Endothelial cell of umbilical vein (primary cell): ENCODE results near the gene BCAS3. TPM values are rescaled to one million over a fixed set of nuclear protein-coding genes. Genes with fewer than 3 reads are reported as not detected.

Source experiments
- BruUV-seq: library from RNA; stranded (reverse); fragments of 400-500 nt; replicated peaks from 2 replicates; lab custom pipeline; 2021; lab: Mats Ljungman, UMichigan
- CTCF ChIA-PET: fragments of 300-600, 350-600 bp; sonication (Branson Sonifier 250); formaldehyde crosslinking; loops from one replicate; lab custom pipeline; 2021; ENCODE audit warnings: antibody characterized with exemption, inconsistent platforms; lab: Charles Lee
- POLR2A ChIA-PET: fragments of 300-600, 350-600 bp; sonication (Branson Sonifier 250); formaldehyde crosslinking; loops from one replicate; lab custom pipeline; 2021; ENCODE audit warnings: antibody characterized with exemption, inconsistent platforms; lab: Charles Lee
- DNase-seq: peaks from one replicate; pipeline ENCODE4 v3.0.0-alpha.2; 2011; ENCODE audit warnings: low read depth, low spot score
- FAIRE-seq: peaks from 2 replicates; lab custom pipeline; 2011; peaks lifted over from hg19 to GRCh38; lab: Jason Lieb, UNC
- H2AFZ ChIP-seq: 2 replicates; pipeline ENCODE4 v1.6.0; 2012; ENCODE audit warnings: low read depth, low read length, control low read depth, inconsistent platforms
- H3K27ac ChIP-seq: 2 replicates; pipeline ENCODE4 v1.5.1; 2011; ENCODE audit warnings: low read depth, mild to moderate bottlenecking, control low read depth, low read length, moderate library complexity; ENCODE audit not compliant: insufficient read depth
- H3K27me3 ChIP-seq, 2 experiments: 2 replicates each; pipeline versions ENCODE4 v1.6.0 to v1.6.1; 2011; ENCODE audit warnings: low read length in 2 of 2, mixed read lengths in 1 of 2; ENCODE audit not compliant: control insufficient read depth in 2 of 2, insufficient read depth in 2 of 2
- H3K36me3 ChIP-seq, 2 experiments: 2 replicates in 1 of 2; 3 replicates in 1 of 2; pipeline ENCODE4 v1.5.1; 2011; ENCODE audit warnings: low read length in 2 of 2, mild to moderate bottlenecking in 1 of 2, moderate library complexity in 1 of 2; ENCODE audit not compliant: control insufficient read depth in 2 of 2, insufficient read depth in 2 of 2; ENCODE audit errors: extremely low read depth in 1 of 2
- H3K4me1 ChIP-seq: 3 replicates; pipeline ENCODE4 v1.5.1; 2011; ENCODE audit warnings: mild to moderate bottlenecking, low read length; ENCODE audit not compliant: control insufficient read depth, insufficient read depth; ENCODE audit errors: extremely low read depth
- H3K4me2 ChIP-seq: 2 replicates; pipeline ENCODE4 v1.6.1; 2011; ENCODE audit warnings: low read length, control low read depth, mixed read lengths; ENCODE audit not compliant: insufficient read depth
- H3K4me3 ChIP-seq, 3 experiments: fragments of 200-600 bp in 1 of 3; sonication (generic), shearing (Covaris generic) in 1 of 3; replicated peaks in 1 of 3; 2 replicates each; pipeline ENCODE4 v1.5.1; 2011 to 2016; ENCODE audit warnings: control low read depth in 3 of 3, low read length in 3 of 3, mild to moderate bottlenecking in 2 of 3, inconsistent platforms in 1 of 3, low read depth in 1 of 3, moderate library complexity in 1 of 3; ENCODE audit not compliant: insufficient read depth in 1 of 3
- H3K79me2 ChIP-seq: 2 replicates; pipeline ENCODE4 v1.6.0; 2012; ENCODE audit warnings: low read length, inconsistent platforms; ENCODE audit not compliant: control insufficient read depth, insufficient read depth
- H3K9ac ChIP-seq: replicated peaks from 2 replicates; pipeline ENCODE3; 2011; ENCODE audit warnings: low read length, control low read depth; ENCODE audit not compliant: insufficient read depth; ENCODE audit errors: extremely low read depth
- H3K9me1 ChIP-seq: replicated peaks from 3 replicates; pipeline ENCODE4 v1.6.0; 2011; ENCODE audit warnings: mild to moderate bottlenecking, low read length; ENCODE audit not compliant: control insufficient read depth, insufficient read depth; ENCODE audit errors: extremely low read depth
- H3K9me3 ChIP-seq: replicated peaks from 2 replicates; pipeline ENCODE4 v1.5.1; 2012; ENCODE audit warnings: low read length, inconsistent platforms; ENCODE audit not compliant: control insufficient read depth, insufficient read depth
- H4K20me1 ChIP-seq: replicated peaks from 2 replicates; pipeline ENCODE3; 2011; ENCODE audit warnings: mild to moderate bottlenecking, low read length; ENCODE audit not compliant: control insufficient read depth, insufficient read depth; ENCODE audit errors: extremely low read depth
- CTCF ChIP-seq, 2 donors: IDR thresholded peaks; 1 replicate in 1 of 2; 2 replicates in 1 of 2; pipeline ENCODE4 v1.5.1; 2011; ENCODE audit warnings: low read length in 2 of 2, mild to moderate bottlenecking in 2 of 2, moderate library complexity in 2 of 2, control low read depth in 1 of 2, inconsistent platforms in 1 of 2, low read depth in 1 of 2; ENCODE audit not compliant: insufficient read depth in 1 of 2; ENCODE audit errors: extremely low read depth in 1 of 2
- EZH2 ChIP-seq: IDR thresholded peaks from 2 replicates; pipeline ENCODE4 v1.6.1; 2012; ENCODE audit warnings: borderline replicate concordance, low read depth, mild to moderate bottlenecking, moderate library complexity, low read length, inconsistent platforms; ENCODE audit not compliant: severe bottlenecking
- FOS ChIP-seq: IDR thresholded peaks from 2 replicates; pipeline ENCODE4 v1.6.1; 2011; ENCODE audit warnings: mild to moderate bottlenecking, low read length, moderate library complexity, borderline replicate concordance; ENCODE audit not compliant: insufficient read depth
- GATA2 ChIP-seq: IDR thresholded peaks from 2 replicates; pipeline ENCODE4 v1.7.0; 2011; ENCODE audit warnings: low read depth, mild to moderate bottlenecking, moderate library complexity, mixed read lengths, low read length; ENCODE audit not compliant: insufficient read length, insufficient read depth
- JUN ChIP-seq: IDR thresholded peaks from 2 replicates; pipeline ENCODE4 v1.6.1; 2011; ENCODE audit warnings: borderline replicate concordance, low read depth; ENCODE audit not compliant: insufficient read length, insufficient read depth
- MAX ChIP-seq: IDR thresholded peaks from 2 replicates; pipeline ENCODE4 v1.6.1; 2011; ENCODE audit not compliant: insufficient read depth, insufficient read length
- MYC ChIP-seq: IDR thresholded peaks from one replicate; pipeline ENCODE4 v1.6.1; 2011; ENCODE audit warnings: mild to moderate bottlenecking, low read depth, low read length
- POLR2A ChIP-seq: IDR thresholded peaks from 2 replicates; pipeline ENCODE4 v1.6.1; 2012; ENCODE audit warnings: low read depth, mild to moderate bottlenecking, control low read depth, low read length
- dilution Hi-C: fragments of 300-500 bp; cut with MboI; formaldehyde crosslinking; loops from one replicate; pipeline ENCODE4 v1.15.0; 2019; ENCODE audit warnings: low sequenced_read_pairs; ENCODE audit not compliant: extremely low pct_ligation_motif_present
- intact Hi-C: fragments of 100-400 bp; cut with micrococcal nuclease; formaldehyde crosslinking; loops from one replicate; pipeline ENCODE4 v1.10.0; 2022
- polyA plus RNA-seq, 4 experiments: library from polyadenylated mRNA; depleted of rRNA in 3 of 4; stranded (reverse) in 3 of 4; unstranded in 1 of 4; fragments of >200 nt; gene quantifications; 2 replicates each; pipeline versions ENCODE4 v1.2.1 to v1.2.3, GENCODE V29; 2011 to 2012; ENCODE audit warnings: missing spikeins in 1 of 4
- total RNA-seq: library from RNA; stranded (reverse); gene quantifications from 2 replicates; pipeline ENCODE4 v1.2.3, GENCODE V29; 2021

Gene BCAS3
- total and polyA plus RNA-seq, 2 donors (not counting 3 experiments of a cell fraction or from before 2014, with no cell fraction given), result 8.2 to 16.0 TPM

GRCh38 chr17:60676758-60677307 is 818 bp upstream of the BCAS3 start:
- DNase-seq (no peak), FAIRE-seq (no peak)
- Histone ChIP-seq H3K9me1 (no peaks in the 10 kb centered on the region), H3K4me3 (peak overlapping the region; percentile 12 to 65 (median 57)), H4K20me1 (no peaks in the 10 kb centered on the region), H3K27me3 (no peaks in the 10 kb centered on the region), H2AFZ (peak overlapping the region; percentile 5), H3K79me2 (no peaks in the 10 kb centered on the region), H3K27ac (peak overlapping the region; percentile 0), H3K36me3 (no peaks in the 10 kb centered on the region), H3K9ac (peak overlapping the region; percentile 71), H3K9me3 (no peaks in the 10 kb centered on the region), H3K4me1 (peaks cover 7% of the 10 kb centered on the region), H3K4me2 (peak overlapping the region; percentile 8)
- TF ChIP-seq POLR2A (peak; percentile 63), MAX (no peak)
- intact Hi-C loops, result loop anchor here (1.0 kb wide), 2 partner anchors 76 to 256 kb away; no protein-coding TSS in a partner anchor
- dilution Hi-C loops, result no loop called here
- ChIA-PET CTCF (interaction anchor here (1.4 kb wide), 1 partner anchor 44 kb away, joined by 4 read pairs; no protein-coding TSS in a partner anchor), POLR2A (interaction anchor here (1.0 to 1.4 kb wide), 3 partner anchors 15 to 150 kb away, joined by 3 to 4 read pairs (median 4); partner anchors contain the start of gene PPM1D)
- BruUV-seq, result TSS peak; percentile 95

- Histone ChIP-seq H3K9ac (peak overlapping the region; percentile 71), H3K79me2 (no peaks in the 10 kb centered on the region), H3K36me3 (no peaks in the 10 kb centered on the region), H3K4me1 (peaks cover 7% of the 10 kb centered on the region), H3K4me3 (peak overlapping the region; percentile 57 to 76 (median 65)), H4K20me1 (no peaks in the 10 kb centered on the region), H3K4me2 (peak overlapping the region; percentile 74), H3K9me1 (no peaks in the 10 kb centered on the region), H3K27me3 (no peaks in the 10 kb centered on the region), H3K27ac (no peak overlapping the region), H3K9me3 (no peaks in the 10 kb centered on the region), H2AFZ (peak overlapping the region; percentile 83)
- no peak for TF ChIP-seq POLR2A
- no peak for TF ChIP-seq EZH2
- TF ChIP-seq GATA2, result no peak
- TF ChIP-seq JUN, result no peak
- no peak for TF ChIP-seq CTCF (IDR thresholded peaks at IDR 0.05; ENCODE audit: extremely low read depth in 1 of 2, insufficient read depth in 1 of 2, low read depth in 1 of 2, low read length in 2 of 2)
- TF ChIP-seq MYC, result no peak
- TF ChIP-seq FOS, result no peak
- TF ChIP-seq MAX, result no peak
- DNase-seq, result no peak
- BruUV-seq, result no TSS peak
- dilution Hi-C loops, result no loop called here
- intact Hi-C loops, result no loop called here
- no peak for FAIRE-seq
- ChIA-PET POLR2A (interaction anchor here (1.0 to 1.4 kb wide), 3 partner anchors 14 to 152 kb away, joined by 3 to 4 read pairs (median 4); partner anchors contain the start of gene PPM1D), CTCF (interaction anchor here (1.4 kb wide), 1 partner anchor 43 kb away, joined by 4 read pairs; no protein-coding TSS in a partner anchor)
These were observed 430 bp downstream of the BCAS3 start for GRCh38 chr17:60678118-60678444.
